Endothelial cell of umbilical vein (primary cell): ENCODE measurements around the gene SEC24C.
"Not testable (repeated sequence)": the region's sequence is repeated elsewhere in the genome, so short reads cannot be mapped to it uniquely, and the experiment has no call there.

Experiments used
- CTCF ChIP-seq, 2 donors: IDR thresholded peaks; 1 replicate in 1 of 2; 2 replicates in 1 of 2; pipeline ENCODE4 v1.5.1; 2011; ENCODE audit warnings: low read length in 2 of 2, mild to moderate bottlenecking in 2 of 2, moderate library complexity in 2 of 2, control low read depth in 1 of 2, inconsistent platforms in 1 of 2, low read depth in 1 of 2; ENCODE audit not compliant: insufficient read depth in 1 of 2; ENCODE audit errors: extremely low read depth in 1 of 2
- POLR2A ChIP-seq: IDR thresholded peaks from 2 replicates; pipeline ENCODE4 v1.6.1; 2012; ENCODE audit warnings: low read depth, mild to moderate bottlenecking, control low read depth, low read length

GRCh38 chr10:73711683-73712082 is 32.5 kb upstream of the SEC24C start:
- not testable (repeated sequence) for TF ChIP-seq POLR2A; CTCF (IDR thresholded peaks at IDR 0.05; ENCODE audit: extremely low read depth in 1 of 2, insufficient read depth in 1 of 2, low read depth in 1 of 2, low read length in 2 of 2)
